C4-2B (cell line): ENCODE results near the gene AQP6.

Experiments
- CTCF ChIP-seq: fragments of 450-650 bp; conservative IDR thresholded peaks from 2 replicates; pipeline ENCODE4 v1.5.1; 2017; ENCODE audit warnings: mild to moderate bottlenecking
- ZFX ChIP-seq: fragments of 450-650 bp; IDR thresholded peaks from 2 replicates; pipeline ENCODE4 v1.6.1; 2017

- no peak for TF ChIP-seq CTCF
- no peak for TF ChIP-seq ZFX
Measured at GRCh38 chr12:49925433-49926204, 47.1 kb upstream of the AQP6 start.
